Vagina (tissue), 2 donors: ENCODE measurements around the gene ABHD5.

ENCODE experiments used
- CTCF ChIP-seq, 3 experiments: fragments of 450-650 bp in 2 of 3; fragments of 200-600 bp in 1 of 3; sonication (generic) in 1 of 3; IDR thresholded peaks; one replicate each; pipeline ENCODE4 v1.5.1; 2017 to 2019; ENCODE audit warnings: antibody characterized with exemption in 3 of 3, mild to moderate bottlenecking in 2 of 3, moderate library complexity in 2 of 3
- POLR2A ChIP-seq, 2 donors: fragments of 450-650 bp; IDR thresholded peaks; one replicate each; pipeline ENCODE4 v1.6.1; 2017; ENCODE audit warnings: antibody characterized with exemption in 2 of 2, mild to moderate bottlenecking in 2 of 2, moderate library complexity in 2 of 2
- POLR2AphosphoS5 ChIP-seq, 2 donors: sonication (generic); formaldehyde crosslinking; IDR thresholded peaks; one replicate each; pipeline ENCODE4 v1.9.0; 2017; ENCODE audit warnings: antibody characterized with exemption in 2 of 2, mild to moderate bottlenecking in 2 of 2, low read depth in 1 of 2; ENCODE audit not compliant: insufficient read depth in 1 of 2

- TF ChIP-seq CTCF (IDR thresholded peaks at IDR 0.05) = no peak
- no peak for TF ChIP-seq POLR2A (IDR thresholded peaks at IDR 0.05)
- no peak for TF ChIP-seq POLR2AphosphoS5 (IDR thresholded peaks at IDR 0.05; ENCODE audit: insufficient read depth in 1 of 2, low read depth in 1 of 2)
Observed at GRCh38 chr3:43764056-43764455, 73.3 kb downstream of the ABHD5 start.
